GM18870 (cell line): Measurements from ENCODE around the gene SRP9.
A peak's percentile ranks its signal among the peaks of the same experiment; 100 is the strongest.
"Not testable (repeated sequence)": the region's sequence is repeated elsewhere in the genome, so short reads cannot be mapped to it uniquely, and the experiment has no call there.

Source experiments
- ATAC-seq: cut with Tn5 transposase; IDR thresholded peaks from one replicate; pipeline ENCODE4 v1.9.1; 2021; ENCODE audit warnings: moderate library complexity; ENCODE audit not compliant: unreplicated experiment

SRP9 gene

GRCh38 chr1:225774281-225775147 lies 3.1 kb upstream of the SRP9 start:
- no peak for ATAC-seq

GRCh38 chr1:225776294-225776693 lies 1.3 kb upstream of the SRP9 start:
- no peak for ATAC-seq

GRCh38 chr1:225777058-225777582 lies 506 bp upstream of the SRP9 start:
- ATAC-seq = peak; percentile 13

GRCh38 chr1:225778337-225778669 lies 677 bp downstream of the SRP9 start:
- no peak for ATAC-seq

GRCh38 chr1:225779165-225779564 lies 1.5 kb downstream of the SRP9 start:
- ATAC-seq = not testable (repeated sequence)

- no peak for ATAC-seq
These were observed 2.5 kb downstream of the SRP9 start for GRCh38 chr1:225780134-225780533.

- ATAC-seq = no peak
These were observed 3.0 kb downstream of the SRP9 start for GRCh38 chr1:225780630-225781029.

GRCh38 chr1:225789142-225789541 lies 11.5 kb downstream of the SRP9 start:
- ATAC-seq = not testable (repeated sequence)

GRCh38 chr1:225794954-225795353 lies 17.3 kb downstream of the SRP9 start:
- ATAC-seq = no peak

GRCh38 chr1:225796097-225796496 lies 18.5 kb downstream of the SRP9 start:
- not testable (repeated sequence) for ATAC-seq

GRCh38 chr1:225801146-225801545 lies 23.5 kb downstream of the SRP9 start:
- ATAC-seq = not testable (repeated sequence)

- ATAC-seq = no peak
These were observed 28.6 kb downstream of the SRP9 start for GRCh38 chr1:225806249-225806648.

- not testable (repeated sequence) for ATAC-seq
These were observed 29.1 kb downstream of the SRP9 start for GRCh38 chr1:225806736-225807135.

GRCh38 chr1:225808136-225808535 lies 30.5 kb downstream of the SRP9 start:
- ATAC-seq = no peak

- peak; percentile 85 for ATAC-seq
These were observed 32.4 kb downstream of the SRP9 start, which contains the start of gene EPHX1 for GRCh38 chr1:225809842-225810578. EPHX1 (plus strand) TSS chr1:225810124; CDS start chr1:225828730, 18,606 bp downstream.

GRCh38 chr1:225810579-225811538 lies 33.2 kb downstream of the SRP9 start:
- ATAC-seq = not testable (repeated sequence)

GRCh38 chr1:225811622-225812487 lies 34.2 kb downstream of the SRP9 start:
- no peak for ATAC-seq

GRCh38 chr1:225812488-225813213 lies 35.0 kb downstream of the SRP9 start:
- ATAC-seq = no peak
